Right lobe of liver (tissue), 6 donors: Measurements from ENCODE around the gene DIPK1A. TPM values are rescaled to one million over a fixed set of nuclear protein-coding genes. Genes with fewer than 3 reads are reported as not detected.

Experiments used
- ATAC-seq, 4 donors: fragments of 200-7000 bp; cut with Tn5 transposase; one replicate each; pipeline ENCODE4 v1.9.1; 2020; ENCODE audit warnings: mild to moderate bottlenecking in 4 of 4, moderate library complexity in 4 of 4
- DNase-seq, 3 donors: peaks; one replicate each; pipeline ENCODE4 v3.0.0-alpha.2; 2020
- H3K27ac ChIP-seq, 3 donors: fragments of 200-600 bp; one replicate each; pipeline ENCODE4 v1.8.0; 2022
- H3K27me3 ChIP-seq, 2 donors: fragments of 200-600 bp; one replicate each; pipeline ENCODE4 v1.8.0; 2022
- H3K36me3 ChIP-seq, 4 donors: fragments of 200-600 bp; sonication (generic) in 1 of 4; one replicate each; pipeline versions ENCODE4 v1.5.1 to v1.8.0; 2017 to 2022; ENCODE audit warnings: control low read depth in 1 of 4
- H3K4me1 ChIP-seq, 4 donors: fragments of 200-600 bp; sonication (generic) in 1 of 4; one replicate each; pipeline versions ENCODE4 v1.5.1 to v1.8.0; 2017 to 2022; ENCODE audit warnings: control low read depth in 1 of 4
- H3K4me3 ChIP-seq, 3 donors: fragments of 200-600 bp; one replicate each; pipeline ENCODE4 v1.8.0; 2022
- H3K9me3 ChIP-seq, 4 donors: fragments of 200-600 bp; sonication (generic) in 1 of 4; one replicate each; pipeline versions ENCODE4 v1.5.1 to v1.8.0; 2017 to 2022; ENCODE audit warnings: control low read depth in 1 of 4
- CTCF ChIP-seq, 4 donors: fragments of 200-600 bp in 3 of 4; fragments of 450-650 bp in 1 of 4; IDR thresholded peaks; one replicate each; pipeline versions ENCODE4 v1.5.1 to v1.8.0; 2016 to 2022; ENCODE audit warnings: antibody characterized with exemption in 4 of 4, mild to moderate bottlenecking in 2 of 4
- POLR2A ChIP-seq: fragments of 450-650 bp; IDR thresholded peaks from one replicate; pipeline ENCODE4 v1.6.1; 2017; ENCODE audit warnings: antibody characterized with exemption, mild to moderate bottlenecking
- WGBS: methylation state at CpG from one replicate; pipeline ENCODE4 v1.1.6; 2018; ENCODE audit warnings: low coverage, low lambda C conversion rate; ENCODE audit not compliant: insufficient coverage; ENCODE audit errors: missing lambda C conversion rate; 5-methylcytosine and 5-hydroxymethylcytosine counted together
- intact Hi-C, 2 donors: fragments of 100-400 bp; cut with DNase I; formaldehyde crosslinking; loops; one replicate each; pipeline versions ENCODE4 v1.11.2 to v1.14.1; 2022
- total RNA-seq, 6 experiments: library from RNA; depleted of rRNA in 2 of 6; stranded (reverse); fragments of >200 nt in 2 of 6; fragmentation: NEBNext Ultra II Directional in 3 of 6; extraction: Animal tissue kit (Norgen Biotek cat#: 25700) in 3 of 6; gene quantifications; one replicate each; pipeline versions ENCODE4 v1.1.0 to v1.2.4, GENCODE V29; 2016 to 2023
- donor health status: DM: no; HTN: yes; CAD: no.
- donor health status: DM: no; HTN: no; CAD: no.
- donor health status: DM: no; HTN: no; CAD: no.
- donor health status: DM: no; HTN: yes; CAD: no.
- donor health status: DM: no; HTN: yes; CAD: no.

Gene DIPK1A
- total RNA-seq, 6 experiments from 2014 or later, result 10.8 to 25.3 (median 15.1) TPM

DNA sequence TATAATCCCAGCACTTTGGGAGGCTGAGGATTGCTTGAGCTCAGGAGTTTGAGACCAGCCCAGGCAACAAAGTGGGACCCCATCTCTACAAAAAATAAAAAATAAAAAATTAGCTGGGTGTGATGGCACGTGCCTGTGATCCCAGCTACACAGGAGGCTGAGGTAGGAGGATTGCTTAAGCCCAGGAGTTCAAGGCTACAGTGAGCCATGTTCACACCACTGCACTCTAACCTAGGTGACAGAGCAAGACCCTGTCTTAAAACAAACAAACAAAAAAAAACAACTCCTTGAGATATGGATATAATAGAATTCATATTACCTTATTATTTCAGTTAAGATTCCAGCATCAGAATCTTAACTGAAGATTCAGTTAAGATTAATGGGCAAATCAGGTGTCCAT is 77.1 kb downstream of the DIPK1A start:
- peaks cover 0 to 13% (median 3%) of the 10 kb centered on the region in 4 donors for H3K4me1 ChIP-seq
- H3K27ac ChIP-seq, result no peak overlapping the region
- no peaks in the 10 kb centered on the region for H3K9me3 ChIP-seq
- TF ChIP-seq CTCF (IDR thresholded peaks at IDR 0.05) (no peak), POLR2A (no peak)
- no peak for ATAC-seq
- WGBS, result 100% methylated on average over 1 of the region's 1 CpG
- H3K4me3 ChIP-seq, result no peak overlapping the region
- intact Hi-C loops, result no loop called here
- no peaks in the 10 kb centered on the region for H3K36me3 ChIP-seq
- DNase-seq, result no peak
- H3K27me3 ChIP-seq, result no peaks in the 10 kb centered on the region

- DNase-seq (no peak), ATAC-seq (no peak)
- intact Hi-C loops, result no loop called here
- no peaks in the 10 kb centered on the region for H3K36me3 ChIP-seq
- TF ChIP-seq CTCF (IDR thresholded peaks at IDR 0.05), result no peak
- no peak for TF ChIP-seq POLR2A
- H3K27me3 ChIP-seq, result no peaks in the 10 kb centered on the region
- H3K4me3 ChIP-seq, result no peak overlapping the region
- H3K9me3 ChIP-seq, result no peaks in the 10 kb centered on the region
- H3K4me1 ChIP-seq, result peaks cover 0 to 13% (median 3%) of the 10 kb centered on the region in 4 donors
- H3K27ac ChIP-seq, result no peak overlapping the region
Observed at GRCh38 chr1:92883297-92883696, 78.0 kb downstream of the DIPK1A start.

- Histone ChIP-seq H3K27ac (no peak overlapping the region), H3K4me1 (peaks cover 0 to 15% (median 3%) of the 10 kb centered on the region in 4 donors), H3K9me3 (no peaks in the 10 kb centered on the region), H3K36me3 (no peaks in the 10 kb centered on the region), H3K4me3 (no peak overlapping the region), H3K27me3 (no peaks in the 10 kb centered on the region)
- TF ChIP-seq CTCF (IDR thresholded peaks at IDR 0.05) (no peak), POLR2A (no peak)
- DNase-seq, result no peak
- 38% methylated on average over 1 of the region's 1 CpG for WGBS
- intact Hi-C loops, result no loop called here
- peak in 1 of 4 donors; percentile 20 for ATAC-seq
Observed at GRCh38 chr1:92882819-92883218, 78.4 kb downstream of the DIPK1A start.

DNA sequence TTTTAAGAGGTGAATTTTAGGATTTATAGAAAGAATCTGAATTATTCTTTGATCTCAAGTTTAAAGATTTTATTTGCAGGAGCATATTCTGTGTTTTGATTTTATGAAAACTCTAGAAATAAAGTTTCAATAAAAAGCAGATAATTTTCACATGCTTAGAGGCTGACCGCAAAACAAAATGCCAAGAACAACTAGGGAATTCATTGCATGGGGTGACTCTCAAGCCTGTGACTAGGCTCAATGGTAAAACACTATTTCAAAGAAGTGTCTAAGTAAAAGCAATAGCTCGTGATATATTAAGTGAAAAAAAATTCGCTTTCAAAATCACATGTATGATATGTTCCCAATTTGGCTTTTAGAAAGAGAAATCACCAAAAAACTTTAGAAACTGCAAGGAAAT is 79.9 kb downstream of the DIPK1A start:
- Histone ChIP-seq H3K9me3 (no peaks in the 10 kb centered on the region), H3K4me3 (no peak overlapping the region), H3K36me3 (no peaks in the 10 kb centered on the region), H3K27ac (no peak overlapping the region), H3K27me3 (no peaks in the 10 kb centered on the region), H3K4me1 (peaks cover 0 to 11% (median 0%) of the 10 kb centered on the region in 4 donors)
- DNase-seq (no peak), ATAC-seq (no peak)
- intact Hi-C loops, result no loop called here
- 88% methylated on average over 3 of the region's 3 CpGs for WGBS
- no peak for TF ChIP-seq CTCF (IDR thresholded peaks at IDR 0.05)
- no peak for TF ChIP-seq POLR2A

GRCh38 chr1:92879316-92879968 is 81.8 kb downstream of the DIPK1A start:
- 70% methylated on average over 4 of the region's 4 CpGs for WGBS
- ATAC-seq (no peak), DNase-seq (no peak)
- no peaks in the 10 kb centered on the region for H3K36me3 ChIP-seq
- H3K9me3 ChIP-seq, result no peaks in the 10 kb centered on the region
- no peaks in the 10 kb centered on the region for H3K27me3 ChIP-seq
- H3K27ac ChIP-seq, result no peak overlapping the region
- no peak for TF ChIP-seq CTCF (IDR thresholded peaks at IDR 0.05)
- TF ChIP-seq POLR2A, result no peak
- no peak overlapping the region for H3K4me3 ChIP-seq
- H3K4me1 ChIP-seq, result peaks cover 0 to 11% (median 0%) of the 10 kb centered on the region in 4 donors
- intact Hi-C loops, result no loop called here
